ENCODE measurements around the gene PDZD4.

Gene PDZD4

DNA sequence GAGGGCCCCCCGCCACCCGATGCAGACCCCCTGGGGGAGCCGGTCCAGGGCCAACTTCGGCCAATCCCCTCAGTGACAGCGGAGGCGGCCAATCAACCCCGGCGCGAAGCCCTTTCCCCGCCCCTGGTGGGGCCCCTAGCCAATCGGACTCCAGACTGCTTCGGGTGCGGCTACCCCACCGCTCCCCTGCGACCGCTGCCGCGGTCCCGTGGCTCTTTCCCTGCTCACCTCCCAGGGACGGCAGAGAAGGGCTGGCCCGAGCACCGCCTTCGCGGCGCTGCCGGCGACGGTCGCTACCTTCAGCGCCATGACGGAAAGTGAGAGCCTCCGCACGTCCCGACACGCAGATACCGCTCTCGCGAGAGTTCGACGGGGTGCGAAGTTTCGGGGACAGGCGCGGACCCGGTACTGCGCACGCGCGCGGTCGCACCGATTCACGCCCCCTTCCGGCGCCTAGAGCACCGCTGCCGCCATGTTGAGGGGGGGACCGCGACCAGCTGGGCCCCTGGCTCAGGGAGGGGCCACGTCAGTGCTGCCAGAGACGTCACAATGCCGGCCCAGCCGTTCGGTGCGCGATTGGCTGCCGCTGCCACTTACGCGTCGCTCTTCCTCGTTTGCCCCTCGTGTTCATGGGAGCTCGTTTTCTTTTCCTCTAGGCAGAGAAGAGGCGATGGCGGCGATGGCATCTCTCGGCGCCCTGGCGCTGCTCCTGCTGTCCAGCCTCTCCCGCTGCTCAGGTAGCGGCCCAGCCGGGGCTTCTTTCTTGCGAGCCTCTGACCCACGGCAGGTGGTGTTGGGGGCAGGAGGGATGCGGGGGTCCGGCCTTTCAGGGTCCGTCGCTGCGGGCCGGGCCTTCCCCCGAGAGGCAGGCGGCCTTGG is 36.1 kb downstream of the PDZD4 start, which contains the start of the genes IDH3G and SSR4:
TSS of gene IDH3G (minus strand) at position 358 of the 879 bp plus-strand sequence. CDS start at position 309, 49 bp downstream.
TSS of gene SSR4 (plus strand) at position 651 of the 879 bp plus-strand sequence. CDS start at position 671, 20 bp downstream.
- peak; percentile 95 for DNase-seq (ENCODE audit: low spot score)
- TF ChIP-seq, protein P1, sequence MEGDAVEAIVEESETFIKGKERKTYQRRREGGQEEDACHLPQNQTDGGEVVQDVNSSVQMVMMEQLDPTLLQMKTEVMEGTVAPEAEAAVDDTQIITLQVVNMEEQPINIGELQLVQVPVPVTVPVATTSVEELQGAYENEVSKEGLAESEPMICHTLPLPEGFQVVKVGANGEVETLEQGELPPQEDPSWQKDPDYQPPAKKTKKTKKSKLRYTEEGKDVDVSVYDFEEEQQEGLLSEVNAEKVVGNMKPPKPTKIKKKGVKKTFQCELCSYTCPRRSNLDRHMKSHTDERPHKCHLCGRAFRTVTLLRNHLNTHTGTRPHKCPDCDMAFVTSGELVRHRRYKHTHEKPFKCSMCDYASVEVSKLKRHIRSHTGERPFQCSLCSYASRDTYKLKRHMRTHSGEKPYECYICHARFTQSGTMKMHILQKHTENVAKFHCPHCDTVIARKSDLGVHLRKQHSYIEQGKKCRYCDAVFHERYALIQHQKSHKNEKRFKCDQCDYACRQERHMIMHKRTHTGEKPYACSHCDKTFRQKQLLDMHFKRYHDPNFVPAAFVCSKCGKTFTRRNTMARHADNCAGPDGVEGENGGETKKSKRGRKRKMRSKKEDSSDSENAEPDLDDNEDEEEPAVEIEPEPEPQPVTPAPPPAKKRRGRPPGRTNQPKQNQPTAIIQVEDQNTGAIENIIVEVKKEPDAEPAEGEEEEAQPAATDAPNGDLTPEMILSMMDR (IDR thresholded peaks at IDR 0.05), result no peak
- H3K27ac ChIP-seq, result peak within 1 kb of the TSS; percentile 63 to 96
- H3K4me3 ChIP-seq, result peak within 1 kb of the TSS; percentile 83

DNA sequence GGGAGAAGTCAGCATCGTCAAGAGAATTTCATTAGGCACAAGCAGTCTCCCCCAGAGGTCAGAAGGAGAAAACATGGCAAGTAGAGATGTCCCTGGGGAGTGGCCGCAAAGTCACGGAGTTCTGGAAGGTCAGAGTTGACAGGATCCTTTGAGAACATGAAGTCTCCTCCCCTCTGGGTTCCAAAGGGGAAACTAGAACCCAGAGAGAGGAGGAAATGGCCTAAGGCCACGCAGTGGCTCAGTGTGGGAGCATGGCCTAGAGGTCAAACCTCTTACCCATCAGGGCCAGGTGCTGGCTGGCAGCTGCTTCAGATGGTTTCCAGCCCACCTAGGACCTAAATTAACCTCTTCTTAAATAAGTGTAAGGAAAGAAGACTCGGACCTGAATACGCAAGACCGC is 37.1 kb downstream of the PDZD4 start:
- H3K4me3 ChIP-seq, result peak overlapping the region; percentile 83
- DNase-seq (ENCODE audit: low spot score), result no peak
- peak overlapping the region; percentile 63 to 96 for H3K27ac ChIP-seq
- TF ChIP-seq, protein P1 (IDR thresholded peaks at IDR 0.05), result no peak

DNA sequence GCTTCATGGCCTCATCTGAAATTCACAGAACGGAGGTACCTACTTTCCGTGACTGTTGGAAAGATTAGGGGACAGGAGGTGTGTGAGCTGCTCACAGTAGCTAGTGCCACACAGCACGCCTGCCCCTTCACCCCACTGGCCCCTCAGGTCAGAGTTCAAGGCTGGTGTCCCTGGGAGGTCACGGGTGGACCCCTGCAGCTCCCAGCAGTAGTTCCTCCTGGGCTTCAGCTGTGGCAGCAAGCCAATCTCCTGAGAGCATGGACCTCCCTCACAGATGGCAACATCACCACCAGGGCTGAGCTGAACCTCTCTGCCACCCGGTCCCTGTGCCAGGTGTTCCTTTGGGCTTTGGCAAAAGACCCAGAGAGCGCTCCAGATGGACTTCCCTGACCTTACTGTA is 38.0 kb downstream of the PDZD4 start:
- no peak for DNase-seq (ENCODE audit: low spot score)
- TF ChIP-seq, protein P1 (IDR thresholded peaks at IDR 0.05), result no peak
- Histone ChIP-seq H3K4me3 (peak overlapping the region; percentile 83), H3K27ac (no peak overlapping the region)

GRCh38 chrX:153791104-153791852 is 39.1 kb downstream of the PDZD4 start:
- TF ChIP-seq, protein P1 (IDR thresholded peaks at IDR 0.05), result no peak
- Histone ChIP-seq H3K27ac (no peak overlapping the region), H3K4me3 (no peak overlapping the region)
- DNase-seq (ENCODE audit: low spot score), result no peak

GRCh38 chrX:153789654-153790053 is 40.7 kb downstream of the PDZD4 start:
- no peak overlapping the region for H3K4me3 ChIP-seq
- TF ChIP-seq, protein P1 (IDR thresholded peaks at IDR 0.05), result no peak
- H3K27ac ChIP-seq, result no peak overlapping the region
- DNase-seq (ENCODE audit: low spot score), result no peak

DNA sequence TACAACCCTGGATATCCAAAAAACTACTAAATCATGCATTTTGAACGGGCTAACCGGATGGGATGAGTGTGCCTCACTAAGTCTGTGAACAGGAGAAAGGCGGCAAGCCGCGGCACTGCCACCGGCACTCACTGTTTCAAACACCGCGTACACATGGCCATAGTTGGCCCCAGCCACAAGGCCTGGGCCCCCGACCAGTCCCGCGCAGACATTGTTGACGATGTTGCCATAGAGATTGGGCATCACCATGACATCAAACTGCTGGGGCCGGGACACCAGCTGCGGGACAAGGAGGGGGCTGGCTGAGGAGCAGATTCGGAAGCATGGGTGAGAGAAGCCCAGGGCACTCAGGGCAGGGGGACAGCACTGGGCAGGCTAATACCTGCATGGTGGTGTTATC is 43.7 kb downstream of the PDZD4 start:
- TF ChIP-seq, protein P1 (IDR thresholded peaks at IDR 0.05), result no peak
- DNase-seq (ENCODE audit: low spot score), result no peak
- no peak overlapping the region for H3K4me3 ChIP-seq
- no peak overlapping the region for H3K27ac ChIP-seq

Data from coronary artery (tissue), 2 donors.